ENCODE data around the gene FAM204A.

FAM204A gene

DNA sequence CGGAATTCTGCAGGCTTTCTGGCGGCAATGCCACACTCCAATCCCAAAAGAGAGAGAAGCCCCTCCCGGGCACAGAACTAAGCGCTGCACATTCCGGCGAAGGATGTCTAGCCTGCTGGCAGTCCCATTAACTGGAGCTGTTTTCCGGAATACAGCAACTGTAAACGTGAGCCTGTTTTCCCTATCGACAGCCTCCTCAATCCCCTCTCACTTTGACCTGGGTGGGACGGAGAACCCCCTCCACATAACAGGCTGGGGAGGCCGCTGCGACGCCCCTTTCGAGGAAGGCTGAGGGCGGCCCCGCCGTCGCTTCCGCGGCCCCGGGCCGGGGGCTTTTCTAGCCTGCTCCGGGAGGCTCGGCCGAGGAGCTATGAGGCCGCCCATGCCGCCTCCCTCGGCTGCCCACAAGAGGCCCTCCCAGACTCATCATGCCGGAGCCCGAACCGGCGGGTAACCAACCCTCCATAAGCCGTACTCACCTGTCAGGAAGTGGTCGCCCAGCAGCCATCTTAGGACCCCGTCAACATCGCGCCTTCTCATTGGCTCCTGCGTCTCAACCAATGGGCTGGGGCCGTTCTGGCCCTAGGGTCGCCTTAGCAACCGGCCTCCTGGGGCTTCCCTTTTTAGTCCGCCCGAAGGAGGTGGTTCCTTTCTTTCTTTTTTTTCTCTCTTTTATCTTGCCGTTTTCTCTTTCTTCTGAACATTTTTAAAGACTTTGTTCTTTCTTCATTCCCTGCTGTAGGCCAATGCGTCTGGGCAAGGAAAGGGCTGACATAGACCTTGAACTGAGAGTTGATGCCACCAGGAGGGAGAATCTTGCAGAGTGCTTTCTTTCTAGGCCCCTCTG, at the start of gene FAM204A:
FAM204A (minus strand) TSS at position 534 of the 847 bp plus-strand sequence. CDS start 5,909 bp downstream, outside the sequence.
- DNase-seq: peak; percentile 69 to 78

DNA sequence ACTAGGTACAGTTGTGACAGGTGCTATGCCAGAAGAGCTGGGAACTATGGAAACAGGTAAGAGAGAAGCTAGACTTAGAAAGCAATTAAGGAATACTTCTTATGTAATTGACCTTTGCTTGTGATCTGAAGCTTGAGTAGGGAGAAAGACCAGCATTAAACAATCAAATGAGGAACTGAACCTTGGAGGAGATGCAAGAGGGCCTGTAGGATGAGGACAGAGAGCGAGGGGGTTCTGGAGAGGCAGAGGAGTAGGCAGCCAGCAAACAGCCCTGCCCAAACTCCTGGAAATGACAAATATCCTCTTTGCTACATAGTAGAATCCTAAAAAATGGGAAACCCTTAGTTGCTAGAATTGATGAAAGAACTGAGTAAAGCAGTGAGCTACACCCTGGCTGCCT, 41.6 kb upstream of the FAM204A start:
- no peak for DNase-seq

DNA sequence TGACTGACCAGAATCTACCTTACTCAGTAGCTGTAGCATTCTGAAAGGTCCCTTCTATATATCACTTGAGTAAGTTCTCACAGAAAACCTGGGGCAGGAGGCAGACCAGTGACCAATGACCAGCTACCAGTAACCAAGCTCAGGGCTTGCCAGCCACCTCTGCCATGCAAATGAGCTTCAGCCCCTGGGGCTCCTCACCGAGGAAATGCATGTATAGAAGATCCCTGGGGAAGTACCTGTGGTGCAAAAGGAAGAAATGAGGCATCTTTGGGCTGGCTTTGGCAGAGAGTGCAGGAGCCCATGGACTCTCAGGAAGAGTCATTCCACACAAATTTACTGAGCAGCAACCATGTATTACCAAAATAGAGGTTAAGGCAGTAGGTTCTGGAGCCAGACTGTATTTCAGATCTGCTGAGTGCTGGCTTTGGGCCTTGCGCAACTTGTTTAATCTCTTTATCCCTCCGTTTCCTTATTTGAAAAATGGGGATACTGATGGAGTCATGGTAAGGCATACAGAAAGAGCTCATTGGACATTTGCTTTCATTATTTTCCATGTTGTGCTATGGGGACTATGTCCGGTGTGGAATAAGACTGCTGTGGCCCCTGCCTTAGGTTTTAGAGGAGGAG, 41.1 kb upstream of the FAM204A start:
- no peak for DNase-seq

DNA sequence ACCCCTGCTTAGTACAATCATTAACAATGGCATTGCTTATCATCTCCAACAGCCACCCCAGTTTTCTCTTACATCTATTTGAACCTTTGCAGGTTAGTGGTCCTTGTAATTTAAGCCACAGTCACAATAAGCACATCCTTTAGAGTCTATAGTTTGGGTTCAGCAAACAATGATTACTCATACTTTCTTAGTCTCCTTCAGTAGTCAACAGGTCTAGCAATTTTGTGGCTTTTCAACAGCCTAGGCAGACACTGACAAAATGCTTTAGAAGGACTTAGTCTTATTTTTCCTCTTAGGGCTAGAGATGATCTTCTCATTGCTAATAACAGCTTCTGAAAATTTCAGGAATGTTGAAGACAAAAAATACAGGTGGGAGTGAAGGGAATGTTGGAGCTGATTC, 32.3 kb upstream of the FAM204A start:
- no peak for DNase-seq

DNA sequence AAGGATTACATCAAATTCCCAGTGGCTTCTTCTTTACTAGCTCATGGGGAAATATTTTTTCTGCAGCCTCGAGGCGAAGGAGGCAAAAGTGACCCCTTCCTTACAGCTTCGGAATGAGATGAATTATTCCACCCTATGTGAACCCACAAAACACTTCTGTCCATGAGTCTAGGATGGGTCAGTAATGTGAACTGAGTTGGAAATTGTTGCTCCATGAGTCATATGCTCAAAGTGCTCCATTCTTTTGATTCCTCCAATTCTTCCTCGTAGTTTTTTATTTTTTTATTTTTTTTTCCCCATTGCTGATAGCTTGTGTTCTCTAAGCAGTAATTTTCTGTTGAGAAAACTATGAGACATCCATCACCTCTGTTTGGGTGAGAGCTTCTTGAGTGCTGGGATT, 31.7 kb upstream of the FAM204A start:
- no peak for DNase-seq

DNA sequence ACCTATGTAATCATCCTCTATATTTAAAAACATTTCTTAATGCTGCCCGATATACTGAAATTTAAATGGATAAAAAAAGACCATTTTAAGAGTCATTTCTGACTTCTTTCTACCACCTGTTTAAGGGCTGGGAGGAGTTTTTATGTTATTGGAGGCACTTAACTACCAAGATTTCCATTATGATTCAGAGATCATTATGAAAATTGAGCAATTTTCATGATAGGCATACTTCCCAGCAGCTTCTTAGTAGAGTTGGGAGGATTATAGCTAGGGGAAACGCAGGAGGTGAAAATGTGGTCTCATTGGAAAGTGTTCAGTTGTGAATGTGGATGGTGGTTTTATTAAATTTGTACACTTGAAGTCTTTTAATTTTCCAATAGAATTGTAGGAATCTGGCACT, 28.4 kb upstream of the FAM204A start:
- no peak for DNase-seq

DNA sequence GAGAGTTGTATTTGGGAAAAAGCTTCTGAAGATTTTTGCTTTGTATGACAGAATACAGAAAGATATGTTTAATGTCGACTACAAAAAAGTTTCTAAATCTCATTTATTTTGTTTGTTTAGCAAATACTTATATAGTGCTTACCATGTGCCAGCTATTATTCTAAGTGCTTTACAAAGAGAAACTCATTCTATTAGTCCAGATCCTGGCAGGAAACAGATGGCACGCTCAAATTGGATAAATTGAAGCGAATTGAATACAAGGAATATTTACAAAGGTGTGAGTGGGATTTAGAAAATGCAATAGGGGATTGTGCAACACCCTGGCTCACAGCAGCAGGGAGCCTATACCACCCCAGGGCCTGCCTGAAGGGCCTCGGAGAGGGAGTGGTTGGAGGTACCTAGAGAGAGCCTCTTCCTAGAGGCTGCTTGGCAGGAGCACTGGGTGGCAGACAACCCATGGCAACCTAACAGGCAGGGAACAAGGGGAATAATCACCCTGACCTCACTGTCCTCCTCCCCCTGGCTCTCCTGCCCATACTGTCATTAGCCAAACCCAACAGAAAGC, 27.6 kb upstream of the FAM204A start:
- peak; percentile 16 to 61 for DNase-seq

DNA sequence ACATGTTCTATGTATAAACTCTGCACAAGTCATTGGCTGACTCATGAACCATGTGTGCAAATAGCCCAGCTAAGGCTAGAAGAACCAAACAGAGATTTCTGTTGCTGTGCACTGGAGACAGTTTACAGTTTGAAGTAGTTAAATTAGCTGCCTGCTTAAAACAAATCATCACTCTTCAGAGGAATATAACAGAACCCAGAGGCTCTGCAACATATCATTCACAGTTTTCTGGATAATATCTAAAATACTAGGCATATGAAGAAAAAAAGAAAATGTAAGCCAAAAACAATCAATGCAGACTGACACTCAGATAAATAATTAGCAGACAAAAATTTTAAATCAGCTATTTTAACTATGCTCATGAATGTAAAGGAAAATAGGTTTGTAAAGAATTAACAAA, 23.6 kb upstream of the FAM204A start:
- DNase-seq: no peak

DNA sequence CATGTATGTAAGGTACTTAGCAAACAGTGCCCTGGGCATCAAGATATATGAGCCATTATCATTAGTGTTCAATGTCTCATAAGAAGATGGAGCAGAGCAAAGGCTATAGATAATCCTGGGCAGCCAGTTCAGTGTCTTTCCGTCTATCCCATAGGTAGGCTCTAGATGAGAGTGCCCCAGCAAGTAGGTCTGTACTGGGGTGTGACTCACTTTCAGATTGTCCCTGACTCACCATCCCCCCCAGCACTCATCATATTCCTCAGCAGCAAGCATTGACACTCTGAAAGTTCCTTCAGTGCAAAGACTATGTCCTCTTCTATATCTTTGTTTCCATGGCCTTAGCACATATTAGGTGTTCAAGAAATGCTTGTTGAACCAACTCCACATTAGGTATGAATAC, 20.0 kb upstream of the FAM204A start:
- no peak for DNase-seq

DNA sequence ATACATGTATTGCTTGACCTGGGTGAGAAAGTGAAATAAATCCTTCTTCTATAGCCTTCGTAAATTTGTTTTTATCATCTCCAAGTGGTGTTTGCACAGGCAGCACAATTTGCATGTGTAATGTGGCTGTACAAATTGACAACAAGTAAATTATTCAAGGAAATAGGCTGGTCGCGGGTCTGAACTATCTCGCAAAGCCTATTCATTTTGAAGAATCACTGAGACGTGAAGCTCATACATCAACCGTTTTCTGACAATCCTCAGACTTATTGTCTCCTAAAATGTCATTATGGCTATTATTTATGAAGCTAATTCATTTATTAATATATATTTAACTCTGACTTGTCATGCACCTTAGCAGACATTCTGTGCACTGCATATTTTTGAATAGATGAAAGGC, 16.2 kb upstream of the FAM204A start:
- DNase-seq: no peak

DNA sequence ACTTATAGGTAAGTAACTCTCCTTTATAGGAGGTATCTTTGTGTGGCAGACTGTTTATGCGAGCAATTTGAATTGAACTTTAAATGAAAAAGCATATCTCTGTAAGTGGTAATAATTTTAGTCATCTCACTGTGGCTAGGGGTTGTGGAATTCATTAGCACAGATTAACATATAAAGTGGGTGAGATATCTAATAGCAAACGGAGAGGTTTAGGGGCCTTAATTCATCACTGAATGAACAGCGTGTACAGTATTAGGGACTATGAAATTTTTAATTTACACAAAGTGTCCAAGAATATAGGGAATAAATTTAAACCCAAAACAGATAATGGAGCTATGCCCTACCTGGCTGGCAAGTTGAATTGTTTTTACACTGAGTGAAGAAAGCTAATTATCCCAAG, 15.7 kb upstream of the FAM204A start:
- DNase-seq: no peak

DNA sequence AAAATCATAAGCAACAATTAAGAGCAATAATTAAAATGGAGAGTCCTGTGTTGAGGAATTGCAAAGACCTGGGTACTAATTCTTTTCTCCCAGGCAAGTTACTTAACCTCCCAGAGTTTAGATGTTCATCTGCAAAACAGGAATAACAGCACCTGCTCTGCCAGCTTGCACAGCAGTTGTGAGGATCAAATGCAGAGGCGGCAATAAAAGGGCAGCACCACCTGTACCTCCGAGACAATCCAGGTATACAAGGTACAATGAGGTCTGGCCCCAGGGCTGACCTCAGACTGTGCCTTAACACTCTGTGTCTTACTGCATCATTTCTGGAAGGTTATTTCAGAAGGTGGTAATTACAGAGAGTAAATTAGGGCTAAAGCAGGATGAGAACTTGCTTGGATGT, 14.5 kb upstream of the FAM204A start:
- no peak for DNase-seq

DNA sequence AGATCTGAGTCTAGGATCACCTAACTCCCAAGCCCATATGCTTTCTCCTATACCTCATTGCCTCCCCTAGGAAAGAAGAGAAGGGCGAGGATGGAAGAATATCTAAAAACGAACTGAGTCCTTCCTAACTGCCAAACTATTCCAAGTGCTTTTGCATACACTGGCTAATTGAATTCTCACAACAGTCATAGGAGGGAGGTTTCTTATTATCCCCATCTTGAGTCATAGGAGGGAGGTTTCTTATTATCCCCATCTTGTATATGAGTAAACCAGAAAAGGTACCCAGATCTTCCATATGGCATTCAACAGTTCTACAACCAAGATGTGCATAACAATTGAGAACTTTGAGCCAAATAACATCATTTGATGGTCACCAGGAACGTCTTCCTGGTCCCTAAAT, 13.1 kb upstream of the FAM204A start:
- DNase-seq: no peak

DNA sequence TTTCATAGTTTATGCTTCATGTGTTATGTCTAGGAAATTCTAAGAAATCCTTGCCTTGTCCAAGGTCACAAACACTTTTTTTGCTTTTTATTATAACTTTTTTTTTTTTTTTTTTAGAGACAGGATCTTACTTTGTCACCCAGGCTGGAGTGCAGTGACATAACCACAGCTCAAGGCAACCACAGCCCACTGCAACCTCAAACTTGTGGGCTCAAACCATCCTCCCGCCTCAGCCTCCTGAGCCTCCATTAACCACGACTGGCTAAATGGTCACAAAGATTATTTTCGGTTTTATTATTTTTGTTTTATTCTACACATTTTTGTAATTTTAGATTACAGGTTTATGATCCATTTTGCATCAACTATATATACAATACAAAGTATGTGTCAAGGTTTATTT, 7.1 kb upstream of the FAM204A start:
- no peak for DNase-seq

DNA sequence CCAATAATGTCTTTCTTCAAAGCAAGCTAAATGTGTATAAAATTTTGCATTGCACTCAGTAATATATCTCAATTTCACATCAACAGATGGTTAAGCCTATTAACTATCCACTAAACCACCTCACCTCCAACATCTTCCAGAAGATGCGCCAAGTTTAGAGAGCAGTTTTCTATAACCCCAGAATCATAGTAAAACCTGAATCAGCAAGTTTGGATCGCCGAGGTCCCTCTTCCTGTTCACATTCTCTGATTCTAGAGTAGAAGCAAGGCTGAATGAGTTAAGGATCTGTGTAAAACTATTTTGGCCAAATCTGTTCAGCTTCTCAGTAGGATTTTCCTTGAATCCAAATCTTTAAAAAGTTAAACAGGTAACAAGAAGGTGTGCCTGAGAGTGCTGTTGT, 1.4 kb upstream of the FAM204A start:
- DNase-seq: peak in 1 of 2 experiments; percentile 1

DNA sequence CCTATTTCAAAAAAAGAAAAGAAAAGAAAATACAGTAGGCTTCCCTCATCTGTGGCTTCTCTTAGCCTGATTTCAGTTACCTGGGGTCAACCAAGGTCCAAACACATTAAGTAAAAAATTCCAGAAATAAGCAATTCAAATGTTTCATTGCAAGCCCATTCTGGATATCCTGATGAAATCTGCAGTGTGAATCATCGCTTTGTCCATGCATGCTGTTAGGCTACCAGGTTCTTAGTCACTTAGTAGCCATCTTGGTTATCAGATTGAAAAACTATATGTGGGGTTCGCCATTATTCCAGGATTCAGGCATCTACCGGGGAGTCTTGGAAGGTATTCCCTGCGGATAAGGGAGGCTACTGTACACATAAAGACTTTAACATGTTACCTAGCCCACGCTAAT, 991 bp upstream of the FAM204A start:
- DNase-seq: no peak

DNA sequence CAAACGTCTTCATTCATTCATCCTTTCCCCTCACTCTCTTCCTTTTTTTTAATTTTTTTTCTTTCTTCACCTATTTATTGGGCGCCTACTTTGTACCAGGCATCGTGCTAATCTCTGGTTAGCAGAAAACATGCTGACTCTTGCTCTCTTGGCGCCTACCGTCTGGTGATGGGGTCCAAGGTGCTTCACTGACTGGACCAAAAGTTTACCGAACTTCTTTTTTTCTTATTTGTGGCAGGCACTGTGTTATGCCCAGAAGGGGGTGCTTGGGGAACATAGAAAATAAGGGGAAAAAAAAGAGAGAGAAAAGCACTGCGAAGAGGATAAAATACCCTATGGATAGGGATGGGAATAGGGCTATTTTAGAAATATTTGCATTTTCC, 505 bp upstream of the FAM204A start:
- no peak for DNase-seq

DNA sequence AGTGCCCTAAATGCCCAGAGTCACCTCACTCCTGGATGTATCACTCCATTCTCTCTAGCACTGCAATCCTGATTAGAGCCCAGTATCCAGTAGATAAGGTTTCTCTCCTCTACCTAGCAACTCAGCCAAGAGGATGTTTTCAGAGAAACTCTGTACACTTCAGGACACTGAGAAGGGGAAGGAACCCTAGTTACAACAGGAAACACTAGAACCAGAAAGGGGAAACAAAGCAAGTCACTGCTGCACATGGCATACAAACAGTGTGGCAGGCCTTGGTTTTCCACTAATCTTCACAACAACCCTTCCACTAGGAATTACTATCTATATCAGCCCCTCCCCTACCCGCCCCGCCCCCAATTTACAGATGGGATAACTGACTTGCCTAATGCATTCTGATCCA, 1.6 kb downstream of the FAM204A start:
- DNase-seq: no peak

DNA sequence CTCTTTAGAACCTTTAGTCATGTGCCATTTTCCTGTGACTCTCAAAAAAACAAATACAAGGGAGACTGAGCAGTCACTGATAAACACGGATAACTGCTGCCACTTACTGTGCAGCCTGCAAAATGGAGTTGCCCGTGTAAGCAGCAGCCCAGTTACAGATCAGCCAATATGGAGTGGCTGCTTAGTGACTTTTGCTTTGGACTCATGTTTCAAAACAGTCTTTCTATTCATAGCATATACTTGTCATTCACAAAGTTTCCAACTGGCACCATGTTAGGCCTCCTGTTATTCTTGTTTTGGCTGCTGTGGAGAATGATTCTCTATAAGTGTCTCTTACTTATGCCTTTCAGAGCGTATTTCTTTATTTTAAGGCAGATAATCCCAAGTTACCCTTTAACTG, 3.0 kb downstream of the FAM204A start:
- no peak for DNase-seq

DNA sequence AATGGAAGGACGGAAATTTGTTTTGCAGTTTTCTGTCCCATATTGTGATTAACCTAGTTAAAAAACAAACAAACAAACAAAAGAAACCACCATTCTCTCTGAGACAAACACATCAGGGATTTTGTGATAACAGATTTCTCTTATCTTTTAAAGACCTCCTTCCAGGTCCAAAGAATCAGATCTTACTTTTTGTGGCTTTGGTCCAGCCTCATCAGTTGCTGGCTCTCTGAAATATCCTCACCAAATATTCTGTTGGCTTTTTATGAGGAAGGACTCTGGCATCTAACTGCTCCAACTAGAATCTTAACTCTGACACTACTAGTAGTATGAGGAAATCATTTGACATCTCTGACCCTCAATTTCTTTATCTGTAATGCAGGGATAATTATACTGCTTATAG, 4.8 kb downstream of the FAM204A start:
- DNase-seq: no peak

DNA sequence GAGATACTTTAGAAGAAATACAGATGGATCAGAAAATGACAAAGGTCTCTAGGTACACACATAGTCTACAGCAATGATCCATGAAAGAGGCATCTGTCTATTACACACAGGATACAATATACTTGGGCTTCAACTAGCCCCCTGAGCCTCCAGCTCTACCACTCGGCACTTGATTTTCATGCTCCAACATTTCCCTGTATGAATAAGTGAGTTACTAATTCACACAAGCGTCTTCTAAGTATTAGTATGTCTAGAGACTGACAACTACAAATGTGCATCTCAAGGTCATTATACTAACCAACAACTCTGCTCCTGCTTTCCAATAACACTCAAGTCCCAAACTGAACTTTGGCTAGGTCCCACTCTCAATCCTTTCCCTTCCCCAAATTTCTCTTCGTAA, 8.3 kb downstream of the FAM204A start:
- no peak for DNase-seq

DNA sequence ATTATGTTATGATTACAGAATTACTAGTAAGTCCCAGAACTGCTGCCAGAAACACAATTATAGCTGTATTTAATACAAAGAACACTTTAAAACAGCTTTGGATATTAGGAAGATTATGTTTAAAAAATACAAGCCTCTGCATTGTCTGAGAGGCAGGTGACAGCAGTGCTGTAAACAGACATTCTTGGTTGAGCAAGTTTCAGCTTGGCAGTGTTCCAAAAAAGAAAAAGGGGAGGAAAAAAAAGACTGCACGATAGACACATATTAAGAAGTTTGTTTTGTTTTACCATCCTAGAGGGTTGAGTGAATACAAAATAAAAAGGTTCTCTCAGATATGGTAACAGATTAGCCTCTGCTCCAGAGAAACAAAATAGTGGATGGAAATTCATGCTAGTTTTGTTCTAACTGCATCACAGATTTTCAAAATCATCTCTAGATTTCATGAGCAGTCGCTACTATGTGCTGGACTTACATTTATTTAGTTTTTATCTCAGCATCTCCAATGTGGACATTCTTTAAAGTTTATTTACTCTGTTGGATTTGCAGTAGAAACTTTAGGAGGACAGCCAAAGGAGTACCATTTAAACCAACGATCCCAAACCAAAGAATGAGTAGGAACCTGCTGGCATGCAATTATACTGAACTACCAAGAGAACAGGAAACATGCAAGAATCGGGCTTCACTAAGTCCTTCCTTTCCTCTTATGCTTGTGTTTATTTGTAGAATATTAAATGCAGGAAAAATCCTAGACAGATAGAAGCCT, 9.0 kb downstream of the FAM204A start:
- DNase-seq: no peak

DNA sequence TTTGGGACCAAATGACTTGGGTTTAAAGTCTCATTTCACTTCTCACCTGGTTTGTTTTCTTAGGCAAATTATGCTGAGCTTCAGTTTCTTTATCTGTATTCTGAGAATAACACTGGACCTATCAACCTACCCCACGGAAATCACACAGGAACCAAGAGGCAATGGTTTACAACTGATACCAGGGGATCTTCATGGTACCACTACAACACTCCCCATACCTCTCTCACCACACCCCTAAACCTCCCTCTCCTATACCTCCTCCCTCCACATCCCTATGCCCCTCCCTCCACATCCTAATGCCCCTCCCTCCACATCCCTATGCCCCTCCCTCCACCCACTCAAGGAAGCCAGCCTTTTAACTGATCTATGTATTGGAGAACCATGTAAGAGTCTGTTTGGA, 9.9 kb downstream of the FAM204A start:
- DNase-seq: no peak

Measured in NCI-H524 (cell line).